NCI-H69 (cell line): ENCODE results near the gene MRC2.

Source experiments
- DNase-seq: peaks from one replicate; lab custom pipeline; 2025; lab: John Stamatoyannopoulos, UW

MRC2 gene

DNA sequence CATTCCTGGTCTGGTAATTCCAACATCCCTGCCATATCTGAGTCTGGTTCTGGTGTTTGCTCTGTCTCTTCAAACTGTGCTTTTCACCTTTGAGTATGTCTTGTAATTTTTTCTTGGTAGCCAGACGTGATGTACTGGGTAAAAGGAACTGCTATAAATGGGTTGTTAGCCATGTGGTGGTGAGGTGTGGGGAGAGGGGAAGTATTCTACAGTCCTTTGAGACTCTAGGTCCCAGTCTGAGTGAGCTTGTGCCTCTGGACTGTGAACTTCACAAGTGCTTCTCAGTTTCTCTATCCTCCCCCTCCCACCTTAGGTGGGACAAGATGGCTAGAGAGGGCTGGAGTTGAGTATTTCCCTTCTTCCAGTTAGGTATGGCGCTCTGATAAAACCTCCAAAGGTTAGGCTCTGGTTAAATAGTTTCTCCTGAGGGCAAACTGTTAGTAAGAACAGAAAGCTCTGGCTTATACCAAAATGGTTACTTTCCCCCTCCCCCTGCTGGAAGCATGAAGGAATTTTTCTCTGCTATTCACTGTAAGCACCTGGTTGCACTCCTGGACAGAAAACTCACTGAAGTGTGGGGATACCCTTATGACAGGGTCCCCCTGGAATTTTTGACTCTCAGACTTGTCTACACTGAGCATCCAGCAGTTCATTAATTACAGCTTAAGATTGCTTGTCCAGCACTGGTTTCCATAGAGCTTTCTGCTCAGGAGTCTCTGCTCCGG lies 92.8 kb downstream of the MRC2 start:
- peak; percentile 15 for DNase-seq

DNA sequence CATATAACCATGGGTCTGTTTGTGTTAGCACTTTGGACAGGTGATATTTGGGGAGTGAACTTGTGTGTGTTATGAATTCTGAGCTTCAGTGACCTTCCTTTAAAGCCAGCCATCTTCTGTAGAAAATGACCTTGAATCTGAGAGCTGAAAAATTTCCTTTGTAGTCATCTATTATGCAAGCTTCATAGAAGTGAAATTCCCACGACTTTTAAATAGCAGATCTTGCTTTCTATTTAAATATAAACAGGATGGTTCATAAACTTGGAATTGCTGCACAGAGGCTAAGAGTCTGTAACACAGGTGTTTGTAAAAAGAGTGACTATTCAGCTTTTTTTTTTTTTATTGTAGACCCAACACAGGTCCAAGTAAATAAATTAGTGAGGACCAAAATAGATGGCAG lies 95.2 kb downstream of the MRC2 start:
- DNase-seq, result no peak

DNA sequence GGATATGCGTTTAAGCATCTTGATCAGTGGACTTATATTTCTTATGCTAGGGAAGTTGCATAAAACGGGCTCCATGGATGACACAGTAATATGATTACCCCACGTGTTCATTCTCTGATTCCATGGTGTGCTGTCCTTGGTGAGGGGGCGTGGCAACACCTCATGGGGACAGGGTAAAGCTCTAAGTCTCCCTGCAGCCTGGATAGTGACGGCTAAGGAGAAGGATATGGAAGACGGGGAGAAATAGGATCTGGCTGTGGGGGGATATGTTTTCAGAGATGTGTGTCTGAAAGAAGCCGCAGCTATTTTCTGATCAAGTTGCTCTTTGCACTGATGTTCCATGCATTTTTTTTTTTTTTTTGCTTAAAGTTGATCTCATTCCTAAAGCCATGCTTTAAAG lies 96.4 kb downstream of the MRC2 start:
- DNase-seq, result peak; percentile 67

DNA sequence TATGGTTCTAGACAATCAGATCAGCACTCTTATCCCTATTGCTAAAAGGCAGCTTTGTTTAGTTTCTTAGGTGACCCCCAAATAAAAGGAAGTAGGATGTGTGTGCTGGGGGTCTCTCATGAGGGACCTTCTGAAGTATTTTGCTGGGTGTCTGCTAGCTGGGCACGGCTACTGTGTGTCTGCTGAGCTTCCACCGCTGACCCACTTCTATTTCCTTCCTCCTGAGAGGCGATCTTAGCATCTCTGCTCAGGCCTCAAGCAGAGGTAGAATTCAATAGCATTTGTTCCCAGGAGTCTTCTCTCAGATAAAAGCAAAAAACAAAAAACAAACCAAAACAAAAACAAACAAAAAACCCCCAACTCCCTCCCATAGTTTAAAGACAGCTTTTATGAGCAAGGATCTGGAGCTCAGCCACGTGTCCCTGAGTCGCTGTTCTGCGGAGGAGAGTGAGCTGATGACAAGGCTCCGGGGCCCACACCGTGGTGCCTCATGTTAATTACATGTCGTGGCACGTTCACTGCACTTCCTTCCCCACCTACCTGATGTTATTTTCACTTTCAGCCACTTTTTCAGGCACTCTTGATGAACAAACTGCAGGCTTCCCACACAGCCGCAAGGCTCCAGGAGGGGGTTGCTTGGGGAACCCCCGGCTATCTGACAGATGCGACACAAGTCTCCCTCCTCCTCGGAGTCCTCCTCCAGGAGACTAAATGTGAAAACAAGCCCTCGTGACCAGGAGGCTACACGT lies 97.1 kb downstream of the MRC2 start:
- peak; percentile 21 for DNase-seq

DNA sequence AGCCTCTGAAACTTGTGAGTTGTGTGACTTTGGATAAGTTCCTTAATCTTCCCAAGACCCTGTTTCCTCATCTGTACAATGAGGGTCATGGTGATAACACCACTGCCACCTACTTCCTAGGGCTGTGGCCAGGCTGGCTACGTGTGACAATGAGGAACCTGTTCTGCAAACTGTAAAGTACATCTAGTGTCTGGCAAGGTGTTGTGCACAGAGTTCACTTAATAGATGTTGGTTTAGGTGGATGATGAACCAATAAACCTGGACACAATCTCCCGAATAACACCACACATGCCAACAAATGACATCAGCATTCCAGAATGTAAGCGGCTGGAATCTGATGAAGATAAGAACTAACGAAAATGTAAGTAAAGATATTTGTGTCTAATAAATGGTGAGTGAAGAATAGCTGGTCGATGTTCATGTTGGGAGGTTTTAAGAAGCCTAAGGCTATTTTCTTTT lies 98.3 kb downstream of the MRC2 start:
- DNase-seq, result no peak

DNA sequence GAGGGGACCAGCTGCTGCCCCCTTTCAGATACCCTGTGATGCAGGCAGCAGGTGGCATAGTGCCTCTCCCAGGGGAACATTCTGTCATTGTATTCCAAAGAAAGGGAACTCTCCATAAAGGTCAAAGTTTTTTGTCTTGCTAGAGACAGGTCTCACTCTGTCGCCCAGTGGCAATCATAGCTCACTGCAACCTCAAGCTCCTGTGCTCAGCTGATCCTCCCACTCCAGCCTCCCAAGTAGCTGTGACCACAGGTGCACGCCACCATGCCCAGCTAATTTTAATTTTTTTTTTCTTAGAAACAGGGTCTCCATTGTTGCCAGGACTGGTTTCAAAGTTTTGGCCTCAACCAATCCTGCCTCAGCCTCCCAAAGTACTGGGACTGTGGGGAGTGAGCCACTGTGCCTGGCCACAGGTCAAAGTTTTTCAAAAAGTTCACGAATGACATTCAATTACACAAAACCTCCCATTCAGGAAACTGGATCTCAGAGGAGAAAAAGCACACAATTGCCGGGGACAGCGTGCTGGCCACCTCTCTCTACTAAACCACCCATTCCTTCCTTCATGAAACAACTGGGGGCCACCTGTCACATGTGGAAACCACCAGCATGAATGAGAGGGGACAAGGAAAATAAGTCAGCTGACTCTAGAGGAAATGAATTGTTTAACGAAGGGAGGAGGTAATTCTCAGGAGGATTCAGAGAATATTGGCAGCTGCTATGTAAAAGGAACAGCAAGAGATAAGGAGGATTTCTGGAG lies 100.6 kb downstream of the MRC2 start:
- peak; percentile 44 for DNase-seq

DNA sequence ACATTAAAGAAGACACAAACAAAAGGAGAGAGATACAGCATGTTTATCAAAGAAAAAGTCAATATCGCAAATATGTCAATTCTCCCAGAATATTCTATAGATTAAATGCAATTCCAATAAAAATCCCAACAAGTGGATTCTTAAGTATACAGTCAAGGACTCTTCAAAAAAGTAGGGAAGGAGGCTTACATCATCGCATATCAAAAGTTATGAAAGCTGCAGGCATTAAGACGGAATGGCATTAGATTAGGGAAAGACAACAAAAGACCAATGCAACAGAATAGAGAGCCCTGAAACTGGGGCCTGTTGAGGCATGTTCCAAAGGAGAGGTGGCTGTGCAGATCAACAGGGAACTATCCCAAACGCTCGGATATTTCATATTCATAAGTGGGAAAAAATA lies 104.7 kb downstream of the MRC2 start:
- no peak for DNase-seq

DNA sequence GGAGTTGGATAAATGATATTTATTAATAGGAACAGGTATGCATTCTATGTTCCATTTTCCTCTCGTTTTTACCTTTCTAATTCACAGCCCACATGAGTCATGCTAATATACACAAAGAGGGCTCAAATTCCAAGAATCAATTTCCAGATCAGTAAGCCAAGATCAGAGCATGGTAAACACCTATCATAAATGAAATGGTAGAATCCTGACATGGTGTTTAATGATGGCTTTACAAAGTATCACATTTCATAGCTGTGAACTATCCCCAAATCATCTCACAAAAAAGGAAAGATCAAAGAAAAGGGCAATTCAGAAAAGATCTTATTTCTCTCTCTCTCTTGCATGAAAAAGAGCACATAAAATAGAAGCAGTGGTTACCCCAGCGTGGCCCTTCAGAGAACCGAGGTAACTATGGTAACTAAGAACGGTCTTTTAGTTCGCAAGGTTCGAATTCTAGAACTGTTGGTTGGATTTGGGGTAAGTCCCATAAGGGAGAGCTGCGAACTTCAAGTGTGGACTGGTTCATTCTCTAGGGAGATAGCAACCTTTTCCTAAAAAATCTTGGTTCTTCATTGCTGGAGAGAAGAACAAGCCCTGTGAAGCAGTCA lies 107.7 kb downstream of the MRC2 start:
- DNase-seq, result peak; percentile 26

DNA sequence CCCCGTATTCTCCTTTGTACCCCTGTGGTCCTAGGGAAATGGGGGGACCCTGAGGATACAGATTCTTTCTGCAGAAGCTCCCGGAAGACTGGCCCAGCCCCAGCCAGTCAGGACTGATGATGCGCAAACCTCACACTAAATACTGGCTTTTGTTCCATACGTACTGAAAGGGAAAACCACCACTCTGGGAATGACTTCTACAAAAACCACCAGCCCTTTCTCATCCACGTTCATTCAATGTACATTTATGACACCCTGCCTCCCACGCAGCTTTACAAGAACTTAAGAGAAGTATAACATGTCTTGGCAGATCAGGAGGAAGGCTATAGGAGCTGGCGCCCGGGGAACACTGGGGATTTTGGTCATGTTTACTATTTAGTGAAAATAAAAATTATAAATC lies 110.0 kb downstream of the MRC2 start:
- DNase-seq, result no peak

DNA sequence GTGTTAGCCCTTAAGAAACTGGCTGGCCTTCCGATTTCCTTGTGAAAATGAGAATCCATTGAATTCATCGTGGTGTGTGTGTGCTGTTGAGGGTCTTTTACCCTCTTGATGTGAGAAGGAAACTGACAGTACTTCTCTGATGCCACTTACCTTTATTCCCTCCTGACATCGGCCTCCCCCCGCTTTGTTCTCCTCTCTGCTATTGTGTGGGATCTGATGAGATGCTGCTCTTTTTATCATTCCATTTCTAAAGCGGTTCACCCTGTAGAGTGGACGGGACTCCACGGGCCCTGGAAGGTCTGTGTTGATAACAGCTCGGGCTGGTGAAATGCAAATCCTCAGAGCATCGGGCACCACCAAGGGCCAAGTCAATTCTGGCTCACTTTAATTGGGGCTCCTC lies 110.8 kb downstream of the MRC2 start:
- DNase-seq, result no peak

DNA sequence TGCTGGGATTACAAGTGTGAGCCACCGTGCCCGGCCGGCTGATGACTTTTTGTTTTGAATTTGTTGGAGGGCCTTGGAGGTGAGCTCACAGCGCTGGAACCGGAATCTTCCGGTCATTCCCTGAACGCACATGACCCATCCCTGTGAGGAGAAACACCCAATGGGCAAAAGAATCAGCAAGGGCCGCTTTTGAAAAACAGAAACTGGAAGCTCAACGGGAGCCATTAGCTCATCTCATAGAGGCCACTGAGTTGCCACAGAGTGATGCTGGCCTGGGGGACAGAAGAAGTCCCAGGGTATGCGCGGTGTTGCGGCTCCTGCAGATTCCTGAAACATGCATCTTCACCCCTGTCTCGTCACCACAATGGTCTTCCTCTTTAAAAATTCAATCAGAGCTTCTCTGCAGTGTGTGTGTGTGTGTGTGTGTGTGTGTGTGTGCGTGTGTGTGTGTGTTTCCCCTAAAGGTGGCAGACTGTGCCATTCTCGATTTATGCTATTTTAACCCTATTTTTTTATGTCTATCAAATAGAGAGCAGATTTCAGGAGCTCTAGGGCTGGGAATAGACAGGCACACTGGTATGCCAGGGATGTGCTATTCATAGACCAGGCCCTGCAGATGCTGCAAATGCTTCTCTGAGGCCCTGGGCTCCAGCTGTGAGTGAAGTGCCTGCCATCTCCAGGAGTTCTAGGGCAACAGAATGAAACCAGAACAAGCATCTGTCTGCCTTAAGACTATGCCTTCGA lies 112.3 kb downstream of the MRC2 start:
- peak; percentile 12 for DNase-seq

DNA sequence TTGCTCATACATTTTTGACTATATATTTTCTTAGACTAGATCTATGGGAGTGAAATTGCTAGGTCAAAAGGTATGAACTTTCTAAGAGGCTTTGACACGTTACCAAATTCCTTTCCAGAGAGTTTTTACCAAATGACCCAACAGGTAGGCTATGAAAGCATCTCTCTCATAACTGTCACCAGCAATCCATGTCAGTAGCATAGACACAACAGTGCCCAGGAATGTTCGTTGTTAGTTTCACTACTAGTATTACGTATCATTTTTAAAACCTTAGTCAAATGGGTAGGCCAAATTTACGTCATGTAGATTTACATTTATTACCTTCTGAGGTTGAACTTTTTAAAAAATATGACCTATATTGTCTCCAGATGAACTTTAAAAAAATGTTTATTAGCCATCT lies 113.8 kb downstream of the MRC2 start:
- DNase-seq, result no peak
